Activated gamma-delta T cell treated with Interleukin-2 at 50 U/mL for 16 hours (primary cell): ENCODE results near the gene HBEGF.

Experiments
- DNase-seq: peaks from one replicate; pipeline ENCODE4 v3.0.0-alpha.2; 2020

The HBEGF gene

DNA sequence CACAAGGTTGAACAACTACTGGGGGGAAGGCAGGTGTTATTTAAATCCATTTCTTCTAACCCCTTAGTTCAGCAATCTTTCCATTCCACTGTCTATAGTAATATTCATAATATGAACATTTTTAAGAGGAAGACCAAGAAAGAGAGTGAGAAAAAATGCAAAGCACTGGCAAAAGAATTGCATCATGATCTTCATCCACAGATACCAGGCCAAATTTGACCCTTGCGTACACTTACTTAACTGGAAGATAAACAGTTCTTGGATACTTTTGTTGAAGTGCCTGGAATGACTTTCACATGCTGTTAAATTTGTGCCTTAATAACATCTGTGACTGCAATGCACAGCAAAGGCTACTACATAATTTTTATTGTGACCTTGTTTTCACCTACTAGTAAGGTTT is 45.3 kb downstream of the HBEGF start:
- no peak for DNase-seq

DNA sequence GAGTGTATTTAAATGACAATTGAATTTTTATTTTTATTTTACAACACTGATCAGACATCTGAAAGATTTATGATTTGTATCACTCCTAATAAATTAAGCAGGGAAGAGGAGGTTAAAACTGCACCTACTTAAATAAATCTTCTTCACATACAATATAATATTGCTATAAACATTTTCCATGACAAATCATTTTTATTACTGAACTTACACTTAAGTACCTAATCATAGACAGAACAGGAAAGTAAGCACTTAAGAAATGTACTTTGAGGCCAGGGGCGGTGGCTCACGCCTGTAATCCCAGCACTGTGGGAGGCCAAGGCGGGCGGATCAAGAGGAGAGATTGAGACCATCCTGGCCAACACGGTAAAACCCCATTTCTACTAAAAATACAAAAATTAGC is 47.3 kb downstream of the HBEGF start:
- no peak for DNase-seq

DNA sequence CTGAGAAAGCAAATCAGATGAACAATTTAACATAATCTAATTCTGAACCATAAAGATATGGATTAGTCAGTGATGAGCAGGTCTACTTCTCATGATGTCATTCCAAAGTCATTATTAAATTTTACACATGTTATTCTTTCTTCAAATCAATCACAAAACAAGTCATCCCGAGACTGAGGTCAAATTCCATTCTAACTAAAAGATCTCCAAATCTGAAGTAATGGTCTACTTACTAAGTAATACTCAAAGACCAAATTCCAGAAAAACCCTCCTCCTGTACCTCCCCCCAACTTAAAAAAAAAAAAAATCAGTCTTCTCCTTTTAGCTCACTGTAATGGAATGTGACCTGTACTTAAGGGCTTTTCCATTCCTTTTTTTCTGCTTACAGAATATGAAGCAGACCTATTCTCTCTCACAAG is 48.2 kb downstream of the HBEGF start:
- DNase-seq, result no peak

DNA sequence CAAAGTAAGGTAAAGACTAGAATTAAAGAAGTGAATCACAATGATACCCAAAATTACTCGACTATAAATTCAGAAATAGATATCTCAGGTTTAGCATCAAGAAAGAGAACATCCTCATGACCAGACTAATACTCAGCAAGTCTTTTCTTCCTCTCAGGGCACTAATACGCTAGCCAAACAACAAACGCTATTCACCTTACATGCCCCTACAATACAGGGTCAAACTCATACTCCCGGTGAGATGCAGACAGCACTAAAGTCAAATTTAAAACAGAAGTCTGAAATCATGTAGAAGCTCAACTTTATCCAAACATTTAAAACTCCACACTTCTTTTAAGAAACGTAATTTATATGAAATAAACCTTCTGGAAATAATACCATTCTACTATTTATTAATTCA is 49.1 kb downstream of the HBEGF start:
- DNase-seq, result no peak

DNA sequence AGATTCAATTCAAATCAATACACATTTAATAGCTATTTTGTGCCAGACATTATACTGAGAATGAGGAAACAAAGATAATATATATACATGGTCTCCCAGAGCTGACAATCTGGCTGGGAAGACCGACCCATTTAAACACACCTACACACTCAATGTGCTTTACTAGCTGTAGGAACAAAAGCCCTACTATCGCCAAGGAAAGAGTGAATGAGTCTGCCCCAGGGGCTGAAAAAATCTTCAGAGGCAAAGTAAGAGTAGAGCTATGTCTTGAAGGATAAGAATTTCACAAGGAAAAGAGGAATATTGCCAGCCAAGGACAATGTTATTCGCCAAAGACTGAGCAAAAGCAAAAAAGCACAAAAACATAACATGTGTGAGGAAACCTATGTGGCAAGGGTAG is 50.1 kb downstream of the HBEGF start:
- no peak for DNase-seq

DNA sequence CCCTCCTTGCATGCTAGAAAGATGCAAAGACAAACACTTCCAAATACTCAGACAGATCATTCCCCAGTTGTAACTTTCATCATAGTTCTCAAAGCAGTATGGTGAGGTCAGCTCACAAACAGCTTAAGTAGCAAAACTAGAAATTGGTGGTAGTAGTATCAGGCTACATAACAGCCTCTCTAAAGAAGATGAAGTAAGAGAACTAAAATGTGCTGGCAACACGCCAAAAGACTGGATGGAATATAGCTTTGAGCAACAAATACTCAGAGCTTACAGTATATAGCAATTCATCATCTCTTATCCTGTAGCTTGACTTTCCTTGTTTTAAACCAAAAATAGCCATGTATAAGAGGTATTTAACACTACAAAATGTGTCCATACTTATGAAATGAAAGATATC is 51.0 kb downstream of the HBEGF start:
- DNase-seq, result no peak

DNA sequence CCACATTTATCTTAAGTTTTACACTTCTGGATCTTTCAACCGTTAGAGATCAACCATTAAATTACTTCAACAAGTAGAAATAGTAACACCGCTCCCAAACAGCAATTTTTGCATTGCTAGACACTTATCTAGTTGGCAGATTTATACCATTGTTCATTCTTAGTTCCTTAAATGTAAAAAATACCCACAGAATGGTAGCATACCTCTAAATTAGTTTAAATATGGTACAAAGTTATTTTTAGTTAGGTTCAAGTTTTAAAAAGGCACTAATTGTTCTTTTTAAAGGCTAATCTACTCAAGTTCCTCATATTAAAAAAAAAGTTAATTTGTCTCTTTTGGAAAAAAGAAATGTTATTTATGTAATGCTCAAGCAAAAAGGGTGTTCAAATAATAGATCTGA is 51.6 kb downstream of the HBEGF start:
- DNase-seq, result no peak

DNA sequence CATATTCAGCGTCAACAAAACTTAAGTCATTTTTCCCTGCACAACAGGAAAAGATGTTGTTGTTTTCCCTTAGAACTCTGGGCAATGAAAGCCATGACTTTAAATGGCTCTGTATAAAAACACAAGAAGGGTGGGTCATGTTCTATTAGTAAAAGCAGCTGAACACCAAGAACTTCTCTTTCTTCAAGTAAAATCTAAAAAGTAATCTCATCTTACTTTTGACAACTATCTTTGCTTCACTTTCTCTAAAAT is 52.6 kb downstream of the HBEGF start:
- DNase-seq, result no peak

DNA sequence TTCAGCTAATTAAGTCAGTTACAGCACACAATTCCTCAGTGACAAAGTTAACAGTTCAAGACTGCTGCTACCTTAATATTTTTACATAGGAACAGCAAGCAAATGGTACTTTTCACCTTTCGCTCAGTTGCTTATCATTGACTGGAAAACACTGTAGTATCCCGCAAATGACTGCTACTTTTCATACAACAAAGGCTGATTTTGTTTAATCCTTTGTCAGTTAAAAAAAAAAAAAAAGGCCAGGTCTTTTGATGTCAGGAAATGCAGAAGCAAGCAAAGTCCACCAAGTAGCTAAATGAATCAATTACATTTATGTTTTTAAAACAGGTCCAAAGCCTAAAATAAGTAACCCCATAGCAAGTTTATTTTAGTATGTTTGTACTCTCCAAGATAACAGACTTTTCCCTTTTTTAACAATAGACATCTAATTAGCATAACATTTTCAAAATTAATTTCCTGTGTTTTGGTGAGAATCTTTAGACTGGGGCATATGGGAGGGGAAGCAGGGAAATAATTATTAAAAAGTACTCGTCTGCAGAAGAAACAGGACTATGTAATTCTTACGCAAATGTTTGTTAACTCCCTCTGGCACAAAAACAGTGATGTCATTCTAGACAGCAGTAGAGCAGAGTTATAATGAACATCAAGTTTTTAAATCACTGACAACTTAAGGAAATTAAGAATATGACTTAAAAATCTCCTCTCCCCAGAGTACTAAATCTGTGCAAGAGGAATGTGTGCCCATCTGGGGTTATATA is 53.1 kb downstream of the HBEGF start:
- no peak for DNase-seq

DNA sequence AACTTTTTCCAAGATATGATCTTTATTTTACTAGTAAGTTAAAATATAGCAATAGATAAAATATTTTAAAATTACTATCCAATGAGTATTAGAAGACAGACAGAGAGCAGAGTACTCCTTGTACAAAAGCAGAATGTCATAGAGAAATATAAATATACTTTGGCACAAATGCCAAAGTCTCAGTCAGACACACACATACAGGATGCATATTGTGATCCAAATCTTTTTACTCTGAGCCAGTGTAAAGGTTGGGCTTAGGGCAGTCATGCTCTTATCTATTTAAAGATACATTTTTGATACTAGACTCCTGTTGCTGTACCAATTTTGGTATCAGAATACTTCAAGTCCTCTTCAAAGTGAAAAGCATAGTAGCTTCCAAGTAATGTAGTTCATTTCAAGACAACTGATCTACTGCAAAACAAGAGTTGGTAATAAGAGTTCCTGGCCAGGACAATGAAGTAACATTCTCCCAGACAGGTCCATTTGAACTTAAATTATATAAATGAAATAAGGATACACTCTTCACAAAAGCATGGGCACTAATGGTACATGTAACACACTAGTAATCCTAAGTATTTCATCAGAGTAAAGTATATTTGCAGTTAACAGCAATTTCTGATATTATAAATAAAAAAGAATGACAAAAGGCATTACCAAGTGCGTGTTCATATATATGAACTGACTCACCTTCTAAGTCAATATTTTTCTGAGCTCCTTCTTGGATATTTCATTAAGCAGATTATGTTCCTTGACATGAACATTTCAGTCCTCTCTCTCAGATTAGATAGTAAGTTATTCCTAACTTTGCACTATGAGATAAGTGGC is 54.0 kb downstream of the HBEGF start:
- no peak for DNase-seq

DNA sequence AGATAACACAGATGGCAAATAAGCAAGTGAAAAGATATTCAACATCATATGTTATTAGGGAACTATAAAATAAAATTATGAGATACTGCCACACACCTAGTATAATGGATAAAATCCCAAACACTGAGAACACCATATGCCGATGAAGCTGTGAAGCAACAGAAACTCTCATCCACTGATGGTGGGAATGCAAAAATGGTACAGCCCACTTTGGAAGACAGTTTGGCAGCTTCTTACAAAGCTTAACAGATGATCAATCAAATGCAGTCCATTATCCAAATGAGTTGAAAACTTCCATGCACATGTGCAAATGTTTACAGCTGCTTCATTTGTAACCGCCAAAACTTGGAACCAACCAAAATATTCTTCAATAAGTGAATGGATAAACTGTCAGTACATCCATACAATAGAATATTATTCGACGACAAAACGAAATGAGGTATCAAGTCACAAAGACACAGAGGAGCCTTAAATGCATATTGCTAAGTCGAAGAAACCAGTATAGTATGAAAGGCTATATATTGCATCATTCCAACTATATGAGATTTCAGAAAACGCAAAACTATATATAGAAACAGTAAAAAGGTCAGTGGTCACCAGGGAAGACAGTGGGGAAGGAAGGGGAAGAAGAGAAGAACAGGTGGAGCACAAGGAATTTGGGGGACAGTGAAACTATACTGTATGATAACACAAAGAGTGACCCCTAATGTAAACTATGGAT is 58.4 kb downstream of the HBEGF start:
- no peak for DNase-seq

DNA sequence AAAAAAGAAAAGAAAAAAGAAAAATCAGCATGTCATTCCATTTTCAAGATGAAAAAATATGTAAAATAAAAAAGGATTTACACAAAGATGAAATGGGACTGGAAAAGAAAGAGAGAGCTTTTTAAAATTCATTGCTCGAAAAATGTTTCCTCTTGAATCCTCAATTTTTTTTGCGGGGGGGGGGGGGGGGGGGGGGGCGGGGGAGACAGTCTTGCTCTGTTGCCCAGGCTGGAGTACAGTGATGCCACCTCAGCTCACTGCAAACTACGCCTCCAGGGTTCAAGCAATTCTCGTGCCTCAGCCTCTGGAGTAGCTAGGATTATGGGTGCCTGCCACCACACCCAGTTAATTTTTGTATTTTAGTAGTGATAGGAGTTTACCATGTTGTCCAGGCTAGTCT is 60.0 kb downstream of the HBEGF start:
- no peak for DNase-seq

DNA sequence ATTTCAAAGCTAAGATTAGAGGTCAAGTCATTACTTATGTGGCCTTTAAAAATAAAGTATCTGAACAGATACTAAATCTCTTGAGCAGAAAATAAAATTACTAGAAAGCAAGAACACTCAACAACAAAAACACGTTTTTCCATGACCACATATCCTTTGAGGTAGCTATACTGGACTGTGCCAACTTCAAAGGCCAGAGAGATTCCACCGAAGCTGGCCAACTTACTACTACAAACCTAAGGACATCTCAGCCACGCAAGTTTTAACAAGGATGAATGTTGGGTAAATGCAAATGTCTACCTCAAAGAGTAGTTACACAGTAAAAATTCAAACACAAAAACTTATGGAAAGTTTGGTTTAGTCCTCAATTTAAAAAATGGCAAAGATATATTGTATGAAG is 62.4 kb downstream of the HBEGF start:
- no peak for DNase-seq
